Activated T-cell treated with anti-CD3 and anti-CD28 coated beads, Interleukin-2, amount 50 U/mL, for 4 hours (primary cell): ENCODE measurements around the gene TOMM40. TPM values are rescaled to one million over a fixed set of nuclear protein-coding genes. Genes with fewer than 3 reads are reported as not detected.

Experiments used
- ATAC-seq, 2 donors: fragments of 200-7000 bp; cut with Tn5 transposase; one replicate each; pipeline ENCODE4 v1.10.0; 2021
- DNase-seq: peaks from one replicate; pipeline ENCODE4 v3.0.0-alpha.2; 2020
- H3K27me3 Mint-ChIP-seq: one replicate; pipeline ENCODE4 v1.8.0; 2021; ENCODE audit warnings: low read depth, mixed read lengths
- H3K36me3 Mint-ChIP-seq: one replicate; pipeline ENCODE4 v1.8.0; 2022; ENCODE audit warnings: mixed read lengths; ENCODE audit not compliant: insufficient read depth
- H3K4me1 Mint-ChIP-seq: one replicate; pipeline ENCODE4 v1.8.0; 2021; ENCODE audit warnings: low read depth, mixed read lengths
- H3K4me3 Mint-ChIP-seq: one replicate; pipeline ENCODE4 v1.8.0; 2021; ENCODE audit warnings: mild to moderate bottlenecking, moderate library complexity, mixed read lengths
- H3K9me3 Mint-ChIP-seq: one replicate; pipeline ENCODE4 v1.8.0; 2021; ENCODE audit warnings: mixed read lengths
- total RNA-seq, 3 donors: library from RNA; stranded (reverse); gene quantifications; one replicate each; pipeline ENCODE4 v1.2.1, GENCODE V29; 2021

TOMM40 gene
- total RNA-seq, 3 donors from 2014 or later: 427 to 536 (median 461) TPM

DNA sequence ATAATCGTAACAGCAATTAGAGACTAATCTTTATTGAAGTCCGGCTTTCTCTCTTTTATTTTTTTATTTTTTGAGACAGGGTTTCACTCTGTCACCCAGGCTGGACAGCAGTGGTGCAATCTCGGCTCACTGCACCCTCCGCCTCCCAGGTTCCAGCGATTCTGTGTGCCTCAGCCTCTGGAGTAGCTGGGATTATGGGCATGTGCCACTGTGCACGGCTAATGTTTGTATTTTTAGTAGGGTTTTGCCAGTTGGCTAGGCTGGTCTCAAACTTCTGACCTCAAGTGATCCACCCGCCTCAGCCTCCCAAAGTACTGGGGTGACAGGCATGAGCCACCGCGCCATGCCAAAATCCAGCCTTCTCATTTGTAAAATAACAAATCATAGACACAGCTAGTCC is 58.5 kb downstream of the TOMM40 start:
- Mint-ChIP-seq H3K4me1 (peaks cover 7% of the 10 kb centered on the region), H3K36me3 (no peaks in the 10 kb centered on the region), H3K4me3 (no peak overlapping the region), H3K9me3 (no peaks in the 10 kb centered on the region), H3K27me3 (no peaks in the 10 kb centered on the region)
- ATAC-seq (no peak), DNase-seq (no peak)

DNA sequence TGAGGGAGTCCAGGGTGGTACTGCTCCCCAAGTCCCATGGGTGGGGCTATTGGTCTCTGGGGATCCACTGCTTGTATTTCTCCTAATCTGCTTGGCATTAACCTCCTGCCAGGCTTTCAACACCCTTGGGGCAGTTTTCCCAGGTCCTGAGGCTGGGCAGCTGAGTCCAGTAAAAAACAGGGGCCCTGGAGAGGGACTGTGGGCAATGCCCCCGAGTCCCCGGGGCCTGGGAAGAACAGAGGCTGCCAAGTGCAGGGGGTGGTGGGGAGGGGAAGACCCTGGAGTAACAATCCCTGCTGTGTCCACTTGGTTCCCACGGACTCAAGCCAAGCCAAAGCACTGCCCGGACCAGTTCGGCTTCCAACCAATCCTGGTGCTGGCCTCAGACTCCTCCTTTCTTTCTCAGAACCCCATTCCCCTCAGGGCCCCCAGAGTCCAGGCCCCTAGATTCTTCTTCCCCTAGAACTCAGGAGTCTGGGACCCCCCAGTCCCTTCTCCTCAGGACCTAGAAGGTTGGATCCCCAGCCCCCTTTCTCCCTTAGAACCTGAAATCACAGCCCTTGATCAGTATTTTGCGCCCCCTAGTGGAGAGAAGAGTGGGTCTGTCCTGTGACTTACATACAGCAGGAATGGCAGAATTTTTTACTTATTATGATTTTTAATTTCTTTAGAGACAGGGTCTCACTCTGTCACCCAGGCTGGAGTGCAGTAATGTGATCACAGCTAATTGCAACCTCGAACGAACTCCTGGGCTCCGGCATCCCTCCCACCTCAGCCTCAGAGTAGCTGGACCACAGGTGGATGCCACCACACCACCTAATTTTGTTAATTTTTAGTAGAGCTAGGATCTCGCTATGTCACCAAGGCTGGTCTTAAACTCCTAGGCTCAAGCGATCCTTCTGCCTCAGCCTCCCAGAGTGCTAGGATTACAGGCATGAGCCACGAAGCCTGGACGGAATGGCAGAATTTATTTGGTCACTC is 60.4 kb downstream of the TOMM40 start:
- H3K27me3 Mint-ChIP-seq: no peaks in the 10 kb centered on the region
- H3K4me1 Mint-ChIP-seq: peaks cover 17% of the 10 kb centered on the region
- no peak overlapping the region for H3K4me3 Mint-ChIP-seq
- peak; percentile 52 for DNase-seq
- peaks cover 3% of the 10 kb centered on the region for H3K36me3 Mint-ChIP-seq
- no peaks in the 10 kb centered on the region for H3K9me3 Mint-ChIP-seq
- ATAC-seq: no peak

Other genes with a start within 250 kb of the TOMM40 start
- gene PVR, start 247.3 kb upstream of the TOMM40 start, total RNA-seq: 10 to 100 TPM in 1 of 3 donors, 1 to 10 TPM in 2; 8.5 to 13.9 (median 9.9) TPM
- gene CEACAM19, start 219.8 kb upstream of the TOMM40 start, total RNA-seq: under 1 TPM; 0.33 to 0.86 (median 0.74) TPM
- not detected for gene CEACAM16, start 192.1 kb upstream of the TOMM40 start, total RNA-seq
- gene BCL3, start 142.5 kb upstream of the TOMM40 start, total RNA-seq: 10 to 100 TPM; 27.9 to 35.3 (median 34.6) TPM
- under 1 TPM in 1 of 3 donors, not detected in 2; 0.23 TPM for gene CBLC, start 113.4 kb upstream of the TOMM40 start, total RNA-seq
- under 1 TPM; 0.33 to 0.40 (median 0.33) TPM for gene BCAM, start 82.2 kb upstream of the TOMM40 start, total RNA-seq
- 1 to 10 TPM in 2 of 3 donors, under 1 TPM in 1; 0.66 to 1.4 (median 1.3) TPM for gene NECTIN2, start 45.0 kb upstream of the TOMM40 start, total RNA-seq
- 1 to 10 TPM; 4.3 to 5.0 (median 4.9) TPM for gene APOE, start 14.5 kb downstream of the TOMM40 start, total RNA-seq
- gene APOC1, start 23.4 kb downstream of the TOMM40 start, total RNA-seq: 1 to 10 TPM; 1.3 to 4.8 (median 4.2) TPM
- gene APOC4, start 51.0 kb downstream of the TOMM40 start, total RNA-seq: not detected
- not detected for gene APOC2, start 54.8 kb downstream of the TOMM40 start, total RNA-seq
- gene CLPTM1, start 64.1 kb downstream of the TOMM40 start, total RNA-seq: 100 to 1,000 TPM; 103 to 117 (median 112) TPM
- 100 to 1,000 TPM; 128 to 137 (median 129) TPM for gene RELB, start 110.2 kb downstream of the TOMM40 start, total RNA-seq
- gene CLASRP, start 147.8 kb downstream of the TOMM40 start, total RNA-seq: 100 to 1,000 TPM; 111 to 114 (median 114) TPM
- 10 to 100 TPM in 1 of 3 donors, 1 to 10 TPM in 2; 7.8 to 10.2 (median 8.6) TPM for gene ZNF296, start 185.2 kb downstream of the TOMM40 start, total RNA-seq
- gene GEMIN7, start 188.0 kb downstream of the TOMM40 start, total RNA-seq: 10 to 100 TPM; 58.8 to 69.3 (median 65.0) TPM
- 10 to 100 TPM; 23.2 to 24.9 (median 24.7) TPM for gene PPP1R37, start 201.9 kb downstream of the TOMM40 start, total RNA-seq